SH-SY5Y (cell line): ENCODE results near the gene NRN1.

ENCODE experiments used
- GATA2 ChIP-seq: IDR thresholded peaks from 2 replicates; pipeline ENCODE4 v1.6.1; 2011; ENCODE audit warnings: mild to moderate bottlenecking, low read depth, low read length
- GATA3 ChIP-seq: IDR thresholded peaks from 2 replicates; pipeline ENCODE4 v1.6.1; 2011; ENCODE audit warnings: low read depth, mild to moderate bottlenecking, low read length, moderate library complexity

DNA sequence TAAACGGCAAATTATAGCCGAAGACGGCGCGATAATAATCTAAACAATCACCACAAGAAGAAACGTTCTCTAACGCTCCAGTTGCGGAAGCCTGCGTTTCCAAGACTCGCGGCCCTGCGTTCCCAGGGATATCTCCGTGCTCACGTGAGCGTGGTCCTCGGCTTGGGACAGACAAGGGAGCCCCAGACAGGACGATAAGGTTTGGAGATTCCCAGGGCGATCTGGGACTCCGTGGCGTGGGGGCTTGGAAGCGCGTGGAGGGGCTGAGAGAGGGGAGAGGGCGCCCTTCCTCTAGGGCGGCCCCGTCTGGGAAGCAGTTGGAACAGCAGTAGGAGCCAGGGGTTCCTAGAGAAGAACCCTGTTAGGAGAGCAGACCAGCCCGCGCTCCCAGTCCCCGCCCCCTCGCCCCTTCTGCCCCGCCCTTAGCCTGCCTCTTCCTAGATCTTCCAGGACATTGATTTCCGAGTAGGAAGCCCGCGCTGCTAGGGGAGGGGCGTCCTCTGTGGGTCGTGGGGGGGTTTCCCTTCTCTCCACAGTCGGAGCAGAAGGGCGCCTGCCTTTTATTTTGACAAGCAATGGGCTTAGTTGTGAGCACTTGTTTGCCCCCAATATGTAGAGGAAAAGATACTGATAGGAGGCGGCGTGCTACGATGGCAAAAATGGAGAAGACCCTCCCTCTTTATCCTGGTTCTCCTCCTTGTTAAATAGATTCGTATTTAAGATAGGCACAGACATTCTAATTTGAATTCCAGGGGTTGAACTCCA, 10.6 kb downstream of the NRN1 start:
- TF ChIP-seq GATA2 (no peak), GATA3 (no peak)
